ENCODE data around the gene ATAD3A. TPM values are rescaled to one million over a fixed set of nuclear protein-coding genes. Genes with fewer than 3 reads are reported as not detected.

The ATAD3A gene
- total RNA-seq, 2 experiments from 2014 or later: 17.0 to 19.5 TPM

DNA sequence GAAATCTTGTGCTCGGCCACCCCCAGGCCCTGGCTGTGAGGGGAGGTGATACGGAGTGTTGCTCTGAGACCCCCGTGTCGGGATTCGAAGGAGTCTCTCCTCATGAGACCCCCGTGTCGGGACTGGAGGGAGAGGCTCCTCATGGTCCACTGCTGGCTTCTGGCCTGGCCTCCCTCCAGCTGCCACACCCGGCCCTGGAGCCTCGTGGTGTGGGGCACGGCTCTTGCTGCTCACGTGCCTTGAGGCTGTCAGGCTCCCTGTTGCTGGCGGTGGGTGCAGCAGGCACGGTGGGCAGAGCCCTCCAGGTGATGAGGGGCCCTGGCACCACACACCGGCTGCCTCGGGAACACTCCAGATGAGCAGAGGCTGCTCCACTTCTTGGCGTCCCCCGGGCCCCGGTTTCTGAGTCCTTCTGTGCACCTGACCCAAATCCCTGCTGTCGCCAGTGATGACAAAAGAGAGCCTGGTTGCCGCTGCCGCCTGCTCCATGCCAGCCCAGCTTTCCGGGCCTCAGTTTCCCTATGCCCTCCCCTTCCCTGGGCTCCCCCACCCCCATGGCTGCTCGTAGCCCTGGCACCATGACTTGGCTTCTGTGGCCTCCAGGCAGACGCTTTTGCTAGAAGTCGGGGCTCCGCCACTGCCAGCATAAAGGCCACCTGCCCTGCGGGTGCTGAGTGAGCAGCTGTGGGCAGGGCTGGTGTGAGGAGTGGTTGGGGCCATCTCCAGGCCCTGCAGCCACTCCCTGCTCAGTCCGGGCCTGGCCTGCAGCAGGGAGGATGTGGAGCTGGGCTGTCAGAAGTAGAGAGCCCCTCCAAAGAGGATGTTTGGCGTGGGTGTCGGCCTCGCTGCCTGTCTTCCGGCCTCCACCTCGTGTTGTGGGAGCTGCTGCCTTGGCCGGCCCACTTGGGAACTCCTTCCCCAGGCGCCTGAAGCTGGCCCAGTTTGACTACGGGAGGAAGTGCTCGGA lies 16.6 kb downstream of the ATAD3A start:
- H3K36me3 Mint-ChIP-seq (ENCODE audit: low read depth): peaks cover 11% of the 10 kb centered on the region
- no peak overlapping the region for H3K4me3 Mint-ChIP-seq
- no peaks in the 10 kb centered on the region for H3K4me1 Mint-ChIP-seq (ENCODE audit: low read depth)
- Histone ChIP-seq H3K36me3 (ENCODE audit: insufficient read depth, low read length) (peaks cover 16% of the 10 kb centered on the region), H3K4me3 (ENCODE audit: low read length) (no peak overlapping the region), H3K27ac (ENCODE audit: low read depth in 1 of 2, low read length in 2 of 2) (no peak overlapping the region), H3K27me3 (ENCODE audit: control insufficient read depth in 1 of 2, insufficient read depth in 2 of 2, low read length in 2 of 2) (no peaks in the 10 kb centered on the region), H3K9me3 (ENCODE audit: control insufficient read depth in 1 of 2, insufficient read depth in 1 of 2, low read length in 2 of 2) (peaks cover 0 to 18% of the 10 kb centered on the region in 2 experiments), H3K4me1 (ENCODE audit: insufficient read depth, low read length) (no peaks in the 10 kb centered on the region)
- ChIA-PET POLR2A (no interaction called here), CTCF (no interaction called here)
- no peak overlapping the region for H3K27ac Mint-ChIP-seq
- H3K27me3 Mint-ChIP-seq: no peaks in the 10 kb centered on the region
- DNase-seq (no peak), ATAC-seq (ENCODE audit: poor library complexity) (no peak)
- intact Hi-C loops (cut with DNase I, micrococcal nuclease): no loop called here
- peaks cover 4% of the 10 kb centered on the region for H3K9me3 Mint-ChIP-seq
- TF ChIP-seq CTCF (IDR thresholded peaks at IDR 0.05): no peak

- TF ChIP-seq CTCF (IDR thresholded peaks at IDR 0.05): no peak
- ATAC-seq (ENCODE audit: poor library complexity) (no peak), DNase-seq (no peak)
- Mint-ChIP-seq H3K4me1 (ENCODE audit: low read depth) (no peaks in the 10 kb centered on the region), H3K27ac (no peak overlapping the region), H3K27me3 (no peaks in the 10 kb centered on the region), H3K9me3 (peaks cover 4% of the 10 kb centered on the region), H3K36me3 (ENCODE audit: low read depth) (peaks cover 11% of the 10 kb centered on the region), H3K4me3 (no peak overlapping the region)
- intact Hi-C loops (cut with DNase I, micrococcal nuclease): no loop called here
- Histone ChIP-seq H3K9me3 (ENCODE audit: control insufficient read depth in 1 of 2, insufficient read depth in 1 of 2, low read length in 2 of 2) (peaks cover 0 to 18% of the 10 kb centered on the region in 2 experiments), H3K27ac (ENCODE audit: low read depth in 1 of 2, low read length in 2 of 2) (no peak overlapping the region), H3K36me3 (ENCODE audit: insufficient read depth, low read length) (peaks cover 17% of the 10 kb centered on the region), H3K4me1 (ENCODE audit: insufficient read depth, low read length) (no peaks in the 10 kb centered on the region), H3K4me3 (ENCODE audit: low read length) (no peak overlapping the region), H3K27me3 (ENCODE audit: control insufficient read depth in 1 of 2, insufficient read depth in 2 of 2, low read length in 2 of 2) (no peaks in the 10 kb centered on the region)
- CTCF ChIA-PET: interaction anchor here (1.3 kb wide), 1 partner anchor 24 kb away, joined by 4 read pairs; no protein-coding TSS in a partner anchor
- POLR2A ChIA-PET: no interaction called here
Observed at GRCh38 chr1:1529321-1529720, 17.4 kb downstream of the ATAD3A start.

DNA sequence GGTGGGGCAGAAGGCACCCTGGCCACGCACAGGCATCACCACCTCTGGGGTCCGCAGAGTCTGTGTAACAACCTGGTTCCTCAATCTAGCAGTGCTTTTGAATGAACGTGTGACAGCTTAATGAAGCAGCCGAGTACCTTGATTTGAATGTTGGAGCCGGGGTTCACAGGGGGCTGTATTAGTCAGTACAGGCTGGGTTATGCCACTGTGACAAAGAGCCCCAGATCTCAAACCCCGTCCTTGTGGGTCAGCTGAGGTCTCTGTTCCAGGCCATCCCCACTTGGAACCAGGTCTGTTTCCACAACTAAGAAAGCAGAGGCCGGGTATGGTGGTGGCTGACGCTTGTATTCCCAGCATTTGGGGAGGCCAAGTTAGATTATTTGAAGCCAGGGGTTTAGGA lies 18.0 kb downstream of the ATAD3A start:
- ChIA-PET POLR2A (no interaction called here), CTCF (interaction anchor here (1.3 kb wide), 1 partner anchor 25 kb away, joined by 4 read pairs; no protein-coding TSS in a partner anchor)
- Histone ChIP-seq H3K9me3 (ENCODE audit: control insufficient read depth in 1 of 2, insufficient read depth in 1 of 2, low read length in 2 of 2) (peaks cover 0 to 18% of the 10 kb centered on the region in 2 experiments), H3K27ac (ENCODE audit: low read depth in 1 of 2, low read length in 2 of 2) (no peak overlapping the region), H3K36me3 (ENCODE audit: insufficient read depth, low read length) (peaks cover 19% of the 10 kb centered on the region), H3K27me3 (ENCODE audit: control insufficient read depth in 1 of 2, insufficient read depth in 2 of 2, low read length in 2 of 2) (no peaks in the 10 kb centered on the region), H3K4me1 (ENCODE audit: insufficient read depth, low read length) (no peaks in the 10 kb centered on the region), H3K4me3 (ENCODE audit: low read length) (no peak overlapping the region)
- ATAC-seq (ENCODE audit: poor library complexity) (no peak), DNase-seq (no peak)
- H3K27ac Mint-ChIP-seq: no peak overlapping the region
- H3K4me1 Mint-ChIP-seq (ENCODE audit: low read depth): no peaks in the 10 kb centered on the region
- no peak overlapping the region for H3K4me3 Mint-ChIP-seq
- intact Hi-C loops (cut with DNase I, micrococcal nuclease): no loop called here
- peaks cover 4% of the 10 kb centered on the region for H3K9me3 Mint-ChIP-seq
- no peak for TF ChIP-seq CTCF (IDR thresholded peaks at IDR 0.05)
- no peaks in the 10 kb centered on the region for H3K27me3 Mint-ChIP-seq
- peaks cover 11% of the 10 kb centered on the region for H3K36me3 Mint-ChIP-seq (ENCODE audit: low read depth)

Data from CD4-positive, alpha-beta T cell (primary cell).